ENCODE results near the gene MCF2L.

- TF ChIP-seq CTCF (optimal IDR thresholded peaks at IDR 0.05 in 1 of 3, IDR thresholded peaks at IDR 0.05 in 1 of 3, conservative IDR thresholded peaks at IDR 0.05 in 1 of 3; ENCODE audit: extremely low read depth in 1 of 3, insufficient read depth in 2 of 3, low read length in 3 of 3) (no peak), EZH2 (IDR thresholded peaks at IDR 0.05; ENCODE audit: low read length) (no peak)
Measured at GRCh38 chr13:113118261-113119021, 149.4 kb downstream of the MCF2L start.

Measured in keratinocyte (primary cell).